Measurements from ENCODE around the gene RND1.
"Not testable (repeated sequence)": the region's sequence is repeated elsewhere in the genome, so short reads cannot be mapped to it uniquely, and the experiment has no call there.

The RND1 gene

GRCh38 chr12:48866052-48866711, 512 bp upstream of the RND1 start:
- DNase-seq: no peak

GRCh38 chr12:48863291-48863690, 2.4 kb downstream of the RND1 start:
- no peak for DNase-seq

GRCh38 chr12:48862760-48863159, 2.9 kb downstream of the RND1 start:
- no peak for DNase-seq

GRCh38 chr12:48861111-48861510, 4.6 kb downstream of the RND1 start:
- DNase-seq: no peak

- not testable (repeated sequence) for DNase-seq
Observed at GRCh38 chr12:48860236-48860635, 5.4 kb downstream of the RND1 start.

GRCh38 chr12:48859607-48860006, 6.1 kb downstream of the RND1 start:
- DNase-seq: no peak

- no peak for DNase-seq
Observed at GRCh38 chr12:48858043-48858442, 7.6 kb downstream of the RND1 start.

- DNase-seq: no peak
Observed at GRCh38 chr12:48857278-48857994, 8.2 kb downstream of the RND1 start.

GRCh38 chr12:48856379-48856778, 9.3 kb downstream of the RND1 start:
- DNase-seq: no peak

GRCh38 chr12:48854932-48855331, 10.7 kb downstream of the RND1 start:
- DNase-seq: not testable (repeated sequence)

GRCh38 chr12:48854488-48854887, 11.2 kb downstream of the RND1 start:
- DNase-seq: no peak

- peak; percentile 74 for DNase-seq
Observed at GRCh38 chr12:48852734-48853688, 12.7 kb downstream of the RND1 start.

GRCh38 chr12:48851883-48852733, 13.6 kb downstream of the RND1 start, which contains the start of gene DDX23:
Gene DDX23 (minus strand): TSS chr12:48852163. CDS start chr12:48845782, 6,381 bp downstream.
- DNase-seq: peak; percentile 85

GRCh38 chr12:48842021-48842420, 23.6 kb downstream of the RND1 start:
- not testable (repeated sequence) for DNase-seq

GRCh38 chr12:48838048-48838447, 27.6 kb downstream of the RND1 start:
- DNase-seq: no peak

- no peak for DNase-seq
Observed at GRCh38 chr12:48832321-48833060, 33.2 kb downstream of the RND1 start.

- no peak for DNase-seq
Observed at GRCh38 chr12:48831257-48831656, 34.4 kb downstream of the RND1 start.

- no peak for DNase-seq
Observed at GRCh38 chr12:48828841-48829575, 36.7 kb downstream of the RND1 start.

GRCh38 chr12:48828293-48828692, 37.4 kb downstream of the RND1 start:
- DNase-seq: no peak

GRCh38 chr12:48827513-48828096, 38.1 kb downstream of the RND1 start:
- DNase-seq: no peak

Data from activated CD4-positive, alpha-beta T cell treated with anti-CD3 and anti-CD28 coated beads for 1 hour (primary cell).